HCT116 (cell line): Measurements from ENCODE around the gene RAB3C. TPM values are rescaled to one million over a fixed set of nuclear protein-coding genes. Genes with fewer than 3 reads are reported as not detected.

Experiments used
- ATAC-seq: fragments of 200-7000 bp; cut with Tn5 transposase; 2 replicates; pipeline ENCODE4 v1.9.1; 2020; ENCODE audit warnings: mild to moderate bottlenecking, moderate library complexity
- BruUV-seq: library from RNA; stranded (reverse); fragments of 400-500 nt; replicated peaks from 2 replicates; lab custom pipeline; 2021; lab: Mats Ljungman, UMichigan
- CTCF ChIA-PET: fragments of 300-600 bp; sonication (Branson Sonifier 250); formaldehyde crosslinking; loops from one replicate; lab custom pipeline; 2021; ENCODE audit warnings: antibody characterized with exemption; lab: Charles Lee
- POLR2A ChIA-PET: fragments of 300-600, 350-600 bp; sonication (Branson Sonifier 250); formaldehyde crosslinking; loops from one replicate; lab custom pipeline; 2021; ENCODE audit warnings: antibody characterized with exemption; lab: Charles Lee
- RAD21 ChIA-PET, 2 experiments: fragments of 300-600 bp; sonication (Branson Sonifier 250); formaldehyde crosslinking; loops; one replicate each; lab custom pipeline; 2023; ENCODE audit warnings: low total read pairs in 2 of 2; ENCODE audit not compliant: uncharacterized antibody in 2 of 2, unreplicated experiment in 2 of 2, low non-redundant PET in 1 of 2; lab: Charles Lee
- DNase-seq: peaks from one replicate; pipeline ENCODE4 v3.0.0-alpha.2; 2010; ENCODE audit warnings: low read depth, low spot score
- H2AFZ ChIP-seq: fragments of 200-600 bp; shearing (Covaris generic), sonication (generic); 2 replicates; pipeline ENCODE4 v1.6.1; 2017; ENCODE audit warnings: low read depth, mixed run types, mixed read lengths, antibody characterized with exemption, low read length; ENCODE audit not compliant: poor library complexity, severe bottlenecking
- H3K27ac ChIP-seq: 2 replicates; pipeline ENCODE4 v1.5.1; 2012; ENCODE audit warnings: low read depth, low read length
- H3K27me3 ChIP-seq: fragments of 200-600 bp; sonication (generic); 2 replicates; pipeline ENCODE4 v1.6.1; 2016; ENCODE audit warnings: mixed run types, low read length, mixed read lengths; ENCODE audit not compliant: insufficient read depth
- H3K36me3 ChIP-seq, 2 experiments: fragments of 200-500 bp in 1 of 2; fragments of 200-600 bp in 1 of 2; sonication (Bioruptor generic) in 1 of 2; sonication (generic) in 1 of 2; 2 replicates each; pipeline versions ENCODE4 v1.5.1 to v1.6.1; 2014 to 2016; ENCODE audit warnings: low read length in 2 of 2, inconsistent platforms in 1 of 2, mixed read lengths in 1 of 2, mixed run types in 1 of 2; ENCODE audit not compliant: insufficient read depth in 2 of 2, control insufficient read depth in 1 of 2
- H3K4me1 ChIP-seq, 2 experiments: fragments of 200-600 bp in 1 of 2; sonication (generic) in 1 of 2; 2 replicates each; pipeline versions ENCODE4 v1.5.1 to v1.6.1; 2012 to 2017; ENCODE audit warnings: low read length in 2 of 2, inconsistent platforms in 1 of 2, mild to moderate bottlenecking in 1 of 2, mixed read lengths in 1 of 2, mixed run types in 1 of 2, moderate library complexity in 1 of 2; ENCODE audit not compliant: insufficient read depth in 2 of 2, control insufficient read depth in 1 of 2
- H3K4me2 ChIP-seq: fragments of 200-600 bp; sonication (generic); 2 replicates; pipeline ENCODE4 v1.6.1; 2017; ENCODE audit warnings: mixed run types, low read length, mixed read lengths
- H3K4me3 ChIP-seq, 2 experiments: fragments of 200-600 bp in 1 of 2; sonication (generic) in 1 of 2; replicated peaks in 1 of 2; 2 replicates each; pipeline ENCODE4 v1.5.1; 2011 to 2016; ENCODE audit warnings: low read length in 2 of 2, control low read depth in 1 of 2, low read depth in 1 of 2, mild to moderate bottlenecking in 1 of 2, mixed read lengths in 1 of 2, mixed run types in 1 of 2
- H3K79me2 ChIP-seq: fragments of 200-600 bp; sonication (generic); 2 replicates; pipeline ENCODE4 v1.6.1; 2017; ENCODE audit warnings: mild to moderate bottlenecking, mixed run types, low read length, moderate library complexity, mixed read lengths; ENCODE audit not compliant: insufficient read depth
- H3K9ac ChIP-seq: fragments of 200-600 bp; sonication (generic); 2 replicates; pipeline ENCODE4 v1.6.1; 2016; ENCODE audit warnings: low read length, mixed read lengths
- H3K9me2 ChIP-seq: fragments of 200-600 bp; sonication (generic), shearing (Covaris generic); 2 replicates; pipeline ENCODE4 v1.6.1; 2017; ENCODE audit warnings: mixed run types, mild to moderate bottlenecking, moderate library complexity; ENCODE audit not compliant: insufficient read depth
- H3K9me3 ChIP-seq, 2 experiments: fragments of 200-500 bp in 1 of 2; fragments of 200-600 bp in 1 of 2; sonication (Bioruptor generic) in 1 of 2; sonication (generic) in 1 of 2; 2 replicates each; pipeline ENCODE4 v1.6.1; 2014 to 2017; ENCODE audit warnings: low read length in 2 of 2, mixed read lengths in 2 of 2, inconsistent platforms in 1 of 2, low read depth in 1 of 2, mild to moderate bottlenecking in 1 of 2, mixed run types in 1 of 2, moderate library complexity in 1 of 2; ENCODE audit not compliant: control insufficient read depth in 1 of 2, insufficient read depth in 1 of 2
- H4K20me1 ChIP-seq: fragments of 200-600 bp; sonication (generic), shearing (Covaris generic); 2 replicates; pipeline ENCODE4 v1.6.1; 2017; ENCODE audit warnings: mixed run types, mild to moderate bottlenecking, moderate library complexity; ENCODE audit not compliant: insufficient read depth
- CBX3 ChIP-seq: IDR thresholded peaks from 2 replicates; pipeline ENCODE4 v1.6.1; 2012; ENCODE audit warnings: low read depth
- ELF1 ChIP-seq: IDR thresholded peaks from 2 replicates; pipeline ENCODE4 v1.6.1; 2012; ENCODE audit warnings: low read depth, borderline replicate concordance
- EZH2 ChIP-seq: fragments of 200-600 bp; sonication (generic); IDR thresholded peaks from 2 replicates; pipeline ENCODE4 v1.6.1; 2017; ENCODE audit warnings: antibody characterized with exemption, mixed run types
- EZH2phosphoT487 ChIP-seq: fragments of 200-600 bp; IDR thresholded peaks from 2 replicates; pipeline ENCODE4 v1.6.1; 2018; ENCODE audit warnings: antibody characterized with exemption, borderline replicate concordance
- FOSL1 ChIP-seq: IDR thresholded peaks from 2 replicates; pipeline ENCODE4 v1.6.1; 2012; ENCODE audit warnings: low read depth
- JUND ChIP-seq: IDR thresholded peaks from 2 replicates; pipeline ENCODE4 v1.6.1; 2012
- POLR2A ChIP-seq: IDR thresholded peaks from 2 replicates; pipeline ENCODE4 v1.7.0; 2011; ENCODE audit warnings: borderline replicate concordance; ENCODE audit not compliant: insufficient read depth, insufficient read length; ENCODE audit errors: extremely low read depth
- SP1 ChIP-seq: IDR thresholded peaks from 2 replicates; pipeline ENCODE4 v1.6.1; 2012; ENCODE audit warnings: low read depth
- TCF7L2 ChIP-seq: IDR thresholded peaks from 2 replicates; pipeline ENCODE4 v1.7.0; 2011; ENCODE audit warnings: borderline replicate concordance, inconsistent platforms; ENCODE audit not compliant: insufficient read depth, insufficient read length; ENCODE audit errors: extremely low read depth
- YY1 ChIP-seq: IDR thresholded peaks from 2 replicates; pipeline ENCODE4 v1.6.1; 2011; ENCODE audit warnings: low read length, low read depth, moderate library complexity, mild to moderate bottlenecking; ENCODE audit not compliant: insufficient replicate concordance; ENCODE audit errors: extremely low read depth
- ZFX ChIP-seq: fragments of 450-650 bp; IDR thresholded peaks from 2 replicates; pipeline ENCODE4 v1.6.1; 2017
- intact Hi-C: fragments of 100-400 bp; cut with micrococcal nuclease; formaldehyde crosslinking; loops from 2 replicates; pipeline ENCODE4 v1.10.0; 2022
- total RNA-seq: library from RNA; stranded (reverse); gene quantifications from one replicate; pipeline ENCODE4 v1.2.1, GENCODE V29; 2021; ENCODE audit not compliant: unreplicated experiment
- TF ChIP-seq, protein P1 (sequence below), 3 experiments: fragments of 200-600 bp in 1 of 3; sonication (generic) in 1 of 3; IDR thresholded peaks in 2 of 3; conservative IDR thresholded peaks in 1 of 3; 2 replicates each; pipeline ENCODE4 v1.5.1; 2012 to 2017; ENCODE audit warnings: low read depth in 2 of 3, low read length in 2 of 3, antibody characterized with exemption in 1 of 3, borderline replicate concordance in 1 of 3, control low read depth in 1 of 3, mild to moderate bottlenecking in 1 of 3, mixed read lengths in 1 of 3, mixed run types in 1 of 3, moderate library complexity in 1 of 3; ENCODE audit not compliant: insufficient read depth in 1 of 3
- TF ChIP-seq, protein P2 (sequence below): IDR thresholded peaks from 2 replicates; pipeline ENCODE4 v1.6.1; 2011; ENCODE audit warnings: mild to moderate bottlenecking, low read length, moderate library complexity; ENCODE audit not compliant: insufficient replicate concordance; ENCODE audit errors: extremely low read depth

Gene RAB3C
- total RNA-seq, 1 experiment from 2014 or later = not detected

DNA sequence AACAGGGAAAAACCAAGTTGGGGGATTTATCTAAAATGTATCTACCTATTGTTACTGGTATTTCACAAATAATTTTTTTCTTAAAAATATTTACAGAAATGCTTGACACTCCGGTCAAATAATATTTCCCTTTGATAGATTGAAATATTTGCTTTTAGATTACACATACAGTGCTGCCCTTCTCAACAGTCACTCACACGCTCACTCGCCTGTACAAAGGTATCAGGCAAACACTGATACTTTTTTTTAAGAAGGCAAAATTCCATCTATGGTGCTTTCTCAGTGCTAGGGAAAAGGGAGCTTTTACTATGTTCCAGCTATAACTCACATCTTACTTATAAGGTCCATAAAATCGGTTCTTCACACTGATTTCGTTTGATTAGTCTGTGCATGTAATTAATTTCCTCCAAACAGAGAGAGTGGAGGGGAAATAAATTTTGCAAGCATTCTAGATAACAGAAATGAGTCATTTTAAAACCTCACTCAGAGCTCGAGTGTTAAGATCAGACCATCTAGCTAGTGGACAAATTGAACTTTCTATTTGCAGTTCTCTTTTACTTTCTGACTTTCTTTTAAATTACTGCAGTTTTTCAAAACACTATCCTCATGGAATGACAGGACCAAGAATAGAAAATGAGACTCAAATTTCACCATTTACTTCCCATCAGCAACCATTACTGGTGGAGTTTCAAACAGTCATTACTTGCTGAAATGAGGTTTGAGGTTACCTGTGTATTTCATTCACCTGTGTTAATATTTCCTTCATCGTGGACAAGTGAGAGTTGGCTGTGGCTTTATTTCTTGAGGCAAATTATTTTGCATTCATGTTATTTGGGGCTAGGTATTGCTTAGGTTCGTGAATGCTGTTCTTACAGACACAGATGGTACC lies 273.2 kb downstream of the RAB3C start:
- TF ChIP-seq CBX3 (no peak), EZH2 (no peak), YY1 (no peak), EZH2phosphoT487 (no peak), JUND (no peak), ELF1 (no peak), TCF7L2 (no peak), ZFX (no peak), SP1 (no peak), FOSL1 (no peak), POLR2A (no peak)
- TF ChIP-seq, protein P1, sequence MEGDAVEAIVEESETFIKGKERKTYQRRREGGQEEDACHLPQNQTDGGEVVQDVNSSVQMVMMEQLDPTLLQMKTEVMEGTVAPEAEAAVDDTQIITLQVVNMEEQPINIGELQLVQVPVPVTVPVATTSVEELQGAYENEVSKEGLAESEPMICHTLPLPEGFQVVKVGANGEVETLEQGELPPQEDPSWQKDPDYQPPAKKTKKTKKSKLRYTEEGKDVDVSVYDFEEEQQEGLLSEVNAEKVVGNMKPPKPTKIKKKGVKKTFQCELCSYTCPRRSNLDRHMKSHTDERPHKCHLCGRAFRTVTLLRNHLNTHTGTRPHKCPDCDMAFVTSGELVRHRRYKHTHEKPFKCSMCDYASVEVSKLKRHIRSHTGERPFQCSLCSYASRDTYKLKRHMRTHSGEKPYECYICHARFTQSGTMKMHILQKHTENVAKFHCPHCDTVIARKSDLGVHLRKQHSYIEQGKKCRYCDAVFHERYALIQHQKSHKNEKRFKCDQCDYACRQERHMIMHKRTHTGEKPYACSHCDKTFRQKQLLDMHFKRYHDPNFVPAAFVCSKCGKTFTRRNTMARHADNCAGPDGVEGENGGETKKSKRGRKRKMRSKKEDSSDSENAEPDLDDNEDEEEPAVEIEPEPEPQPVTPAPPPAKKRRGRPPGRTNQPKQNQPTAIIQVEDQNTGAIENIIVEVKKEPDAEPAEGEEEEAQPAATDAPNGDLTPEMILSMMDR (IDR thresholded peaks at IDR 0.05 in 2 of 3, conservative IDR thresholded peaks at IDR 0.05 in 1 of 3; ENCODE audit: borderline replicate concordance in 1 of 3, insufficient read depth in 1 of 3, low read depth in 2 of 3, low read length in 2 of 3) = no peak
- TF ChIP-seq, protein P2, sequence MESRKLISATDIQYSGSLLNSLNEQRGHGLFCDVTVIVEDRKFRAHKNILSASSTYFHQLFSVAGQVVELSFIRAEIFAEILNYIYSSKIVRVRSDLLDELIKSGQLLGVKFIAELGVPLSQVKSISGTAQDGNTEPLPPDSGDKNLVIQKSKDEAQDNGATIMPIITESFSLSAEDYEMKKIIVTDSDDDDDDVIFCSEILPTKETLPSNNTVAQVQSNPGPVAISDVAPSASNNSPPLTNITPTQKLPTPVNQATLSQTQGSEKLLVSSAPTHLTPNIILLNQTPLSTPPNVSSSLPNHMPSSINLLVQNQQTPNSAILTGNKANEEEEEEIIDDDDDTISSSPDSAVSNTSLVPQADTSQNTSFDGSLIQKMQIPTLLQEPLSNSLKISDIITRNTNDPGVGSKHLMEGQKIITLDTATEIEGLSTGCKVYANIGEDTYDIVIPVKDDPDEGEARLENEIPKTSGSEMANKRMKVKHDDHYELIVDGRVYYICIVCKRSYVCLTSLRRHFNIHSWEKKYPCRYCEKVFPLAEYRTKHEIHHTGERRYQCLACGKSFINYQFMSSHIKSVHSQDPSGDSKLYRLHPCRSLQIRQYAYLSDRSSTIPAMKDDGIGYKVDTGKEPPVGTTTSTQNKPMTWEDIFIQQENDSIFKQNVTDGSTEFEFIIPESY = no peak
- TF ChIP-seq, all 23 proteins: peak for 0
- DNase-seq (no peak), ATAC-seq (no peak)
- POLR2A ChIA-PET = no interaction called here
- no peaks in the 10 kb centered on the region for H4K20me1 ChIP-seq
- H3K4me2 ChIP-seq = no peak overlapping the region
- H3K9me2 ChIP-seq = no peaks in the 10 kb centered on the region
- no peaks in the 10 kb centered on the region for H3K36me3 ChIP-seq
- peaks cover 42% of the 10 kb centered on the region for H3K27me3 ChIP-seq
- no peak overlapping the region for H3K4me3 ChIP-seq
- no TSS peak for BruUV-seq
- RAD21 ChIA-PET = no interaction called here
- no peaks in the 10 kb centered on the region for H3K4me1 ChIP-seq
- H3K9me3 ChIP-seq = no peaks in the 10 kb centered on the region
- no peaks in the 10 kb centered on the region for H3K79me2 ChIP-seq
- no peak overlapping the region for H3K27ac ChIP-seq
- H2AFZ ChIP-seq = no peak overlapping the region
- intact Hi-C loops = no loop called here
- no peak overlapping the region for H3K9ac ChIP-seq
- CTCF ChIA-PET = no interaction called here
